Ishikawa (cell line): ENCODE results near the gene PPP1R9A.

Experiments used
- CEBPB ChIP-seq: IDR thresholded peaks from 2 replicates; pipeline ENCODE4 v1.6.1; 2012
- CREB1 ChIP-seq: IDR thresholded peaks from 2 replicates; pipeline ENCODE4 v1.6.1; 2012; ENCODE audit warnings: low read depth
- EGR1 ChIP-seq: IDR thresholded peaks from 2 replicates; pipeline ENCODE4 v1.6.1; 2012
- EP300 ChIP-seq: IDR thresholded peaks from 2 replicates; pipeline ENCODE4 v1.6.1; 2012; ENCODE audit warnings: borderline replicate concordance
- FOXM1 ChIP-seq: IDR thresholded peaks from 2 replicates; pipeline ENCODE4 v1.6.1; 2012; ENCODE audit warnings: low read depth, borderline replicate concordance
- NFIC ChIP-seq: IDR thresholded peaks from 2 replicates; pipeline ENCODE4 v1.6.1; 2012
- RAD21 ChIP-seq: IDR thresholded peaks from 2 replicates; pipeline ENCODE4 v1.6.1; 2012; ENCODE audit warnings: low read depth
- TAF1 ChIP-seq: IDR thresholded peaks from 2 replicates; pipeline ENCODE4 v1.6.1; 2012; ENCODE audit warnings: low read depth, mild to moderate bottlenecking
- TCF12 ChIP-seq: IDR thresholded peaks from 2 replicates; pipeline ENCODE4 v1.6.1; 2012; ENCODE audit warnings: low read depth
- TEAD4 ChIP-seq: IDR thresholded peaks from 2 replicates; pipeline ENCODE4 v1.6.1; 2012
- YY1 ChIP-seq: IDR thresholded peaks from 2 replicates; pipeline ENCODE4 v1.6.1; 2012; ENCODE audit warnings: low read depth
- ZBTB7A ChIP-seq: IDR thresholded peaks from 2 replicates; pipeline ENCODE4 v1.6.1; 2012; ENCODE audit warnings: low read depth
- TF ChIP-seq, protein P1 (sequence below): IDR thresholded peaks from 2 replicates; pipeline ENCODE4 v1.6.1; 2012
- TF ChIP-seq, protein P2 (sequence below): IDR thresholded peaks from 2 replicates; pipeline ENCODE4 v1.6.1; 2012; ENCODE audit warnings: low read depth, mild to moderate bottlenecking
- TF ChIP-seq, protein P3 (sequence below): IDR thresholded peaks from 2 replicates; pipeline ENCODE4 v1.6.1; 2012

The PPP1R9A gene

DNA sequence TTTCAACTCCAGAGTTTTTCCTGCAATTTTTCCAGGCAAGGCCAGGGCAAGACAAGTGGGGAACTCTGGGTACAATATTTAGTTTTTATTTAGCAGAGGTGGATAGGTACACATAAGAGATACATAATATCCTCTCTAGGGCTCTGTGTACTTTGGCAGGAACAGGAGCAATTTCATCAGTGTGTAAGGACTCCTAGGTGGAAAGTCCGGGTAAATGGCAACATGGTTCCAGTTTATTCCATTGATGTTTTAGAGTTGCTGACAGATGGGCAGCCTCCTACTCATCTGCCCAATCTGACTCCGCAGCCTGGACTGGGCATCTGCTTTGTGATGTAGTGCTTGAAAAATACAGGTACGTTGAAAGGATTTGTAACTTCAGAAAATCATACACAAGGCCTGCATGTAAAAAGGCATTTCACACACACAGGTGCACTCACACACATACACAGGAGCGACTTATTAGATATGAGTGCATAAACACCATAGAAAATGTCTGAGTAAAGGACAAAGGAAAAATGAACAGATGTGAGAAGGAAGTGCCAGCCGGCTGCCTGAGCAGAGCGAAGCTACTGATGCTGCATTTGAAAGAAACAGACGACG is 411.2 kb downstream of the PPP1R9A start:
- TF ChIP-seq NFIC (no peak), EP300 (no peak), FOXM1 (no peak), CREB1 (no peak), RAD21 (no peak), YY1 (no peak), CEBPB (no peak), EGR1 (no peak), ZBTB7A (no peak), TEAD4 (no peak)
- TF ChIP-seq, protein P1, sequence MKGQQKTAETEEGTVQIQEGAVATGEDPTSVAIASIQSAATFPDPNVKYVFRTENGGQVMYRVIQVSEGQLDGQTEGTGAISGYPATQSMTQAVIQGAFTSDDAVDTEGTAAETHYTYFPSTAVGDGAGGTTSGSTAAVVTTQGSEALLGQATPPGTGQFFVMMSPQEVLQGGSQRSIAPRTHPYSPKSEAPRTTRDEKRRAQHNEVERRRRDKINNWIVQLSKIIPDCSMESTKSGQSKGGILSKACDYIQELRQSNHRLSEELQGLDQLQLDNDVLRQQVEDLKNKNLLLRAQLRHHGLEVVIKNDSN = no peak
- TF ChIP-seq, protein P2, sequence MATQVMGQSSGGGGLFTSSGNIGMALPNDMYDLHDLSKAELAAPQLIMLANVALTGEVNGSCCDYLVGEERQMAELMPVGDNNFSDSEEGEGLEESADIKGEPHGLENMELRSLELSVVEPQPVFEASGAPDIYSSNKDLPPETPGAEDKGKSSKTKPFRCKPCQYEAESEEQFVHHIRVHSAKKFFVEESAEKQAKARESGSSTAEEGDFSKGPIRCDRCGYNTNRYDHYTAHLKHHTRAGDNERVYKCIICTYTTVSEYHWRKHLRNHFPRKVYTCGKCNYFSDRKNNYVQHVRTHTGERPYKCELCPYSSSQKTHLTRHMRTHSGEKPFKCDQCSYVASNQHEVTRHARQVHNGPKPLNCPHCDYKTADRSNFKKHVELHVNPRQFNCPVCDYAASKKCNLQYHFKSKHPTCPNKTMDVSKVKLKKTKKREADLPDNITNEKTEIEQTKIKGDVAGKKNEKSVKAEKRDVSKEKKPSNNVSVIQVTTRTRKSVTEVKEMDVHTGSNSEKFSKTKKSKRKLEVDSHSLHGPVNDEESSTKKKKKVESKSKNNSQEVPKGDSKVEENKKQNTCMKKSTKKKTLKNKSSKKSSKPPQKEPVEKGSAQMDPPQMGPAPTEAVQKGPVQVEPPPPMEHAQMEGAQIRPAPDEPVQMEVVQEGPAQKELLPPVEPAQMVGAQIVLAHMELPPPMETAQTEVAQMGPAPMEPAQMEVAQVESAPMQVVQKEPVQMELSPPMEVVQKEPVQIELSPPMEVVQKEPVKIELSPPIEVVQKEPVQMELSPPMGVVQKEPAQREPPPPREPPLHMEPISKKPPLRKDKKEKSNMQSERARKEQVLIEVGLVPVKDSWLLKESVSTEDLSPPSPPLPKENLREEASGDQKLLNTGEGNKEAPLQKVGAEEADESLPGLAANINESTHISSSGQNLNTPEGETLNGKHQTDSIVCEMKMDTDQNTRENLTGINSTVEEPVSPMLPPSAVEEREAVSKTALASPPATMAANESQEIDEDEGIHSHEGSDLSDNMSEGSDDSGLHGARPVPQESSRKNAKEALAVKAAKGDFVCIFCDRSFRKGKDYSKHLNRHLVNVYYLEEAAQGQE = no peak
- TF ChIP-seq, protein P3, sequence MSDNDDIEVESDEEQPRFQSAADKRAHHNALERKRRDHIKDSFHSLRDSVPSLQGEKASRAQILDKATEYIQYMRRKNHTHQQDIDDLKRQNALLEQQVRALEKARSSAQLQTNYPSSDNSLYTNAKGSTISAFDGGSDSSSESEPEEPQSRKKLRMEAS = no peak

DNA sequence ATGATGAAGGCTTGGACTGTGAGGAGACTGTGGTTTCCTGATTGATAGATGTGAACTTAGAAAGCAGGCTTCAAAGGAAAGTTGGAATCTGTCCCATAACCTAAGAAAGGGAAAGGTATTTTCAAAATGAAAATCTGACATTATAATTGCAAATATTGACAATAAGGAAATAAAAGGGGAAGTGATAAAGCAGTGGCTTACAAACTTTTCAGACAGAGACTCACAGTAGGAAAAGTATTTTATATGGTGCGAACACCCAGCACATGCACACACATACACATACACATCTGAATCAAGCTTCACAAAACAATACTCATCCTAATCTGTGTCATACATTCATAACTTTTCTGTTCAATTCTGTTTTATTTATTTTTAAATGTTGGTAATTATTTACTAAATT is 412.2 kb downstream of the PPP1R9A start:
- TF ChIP-seq, protein P3 = no peak
- TF ChIP-seq TAF1 (no peak), CREB1 (no peak), EP300 (no peak), TCF12 (no peak), CEBPB (no peak), ZBTB7A (no peak), NFIC (no peak), TEAD4 (no peak), YY1 (no peak), RAD21 (no peak), EGR1 (no peak), FOXM1 (no peak)
- TF ChIP-seq, protein P2 = no peak
- TF ChIP-seq, protein P1 = no peak

DNA sequence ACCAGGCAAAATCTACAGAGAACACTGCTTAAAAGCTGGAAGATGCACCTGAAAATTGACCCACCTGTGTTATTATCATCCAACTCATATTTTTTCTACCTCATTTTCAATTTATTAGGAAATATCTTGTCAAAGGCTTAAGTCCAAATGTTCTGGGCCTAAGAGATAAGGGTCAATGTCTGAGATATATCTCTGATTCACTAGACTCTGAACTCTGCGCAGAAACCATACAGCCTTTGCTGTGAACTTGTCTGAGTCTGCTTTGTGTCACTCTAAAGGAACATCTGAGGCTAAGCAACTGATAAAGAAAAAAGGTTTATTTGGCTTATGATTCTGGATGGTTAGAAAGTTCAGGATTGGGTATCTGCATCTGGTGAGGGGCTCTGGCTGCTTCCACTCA is 413.3 kb downstream of the PPP1R9A start:
- TF ChIP-seq FOXM1 (no peak), ZBTB7A (no peak), NFIC (no peak), TCF12 (no peak), TAF1 (no peak), EGR1 (no peak), TEAD4 (no peak), CREB1 (no peak), CEBPB (no peak), EP300 (no peak), YY1 (no peak)
- TF ChIP-seq, protein P1 = no peak
- TF ChIP-seq, protein P3 = no peak
- TF ChIP-seq, protein P2 = no peak

DNA sequence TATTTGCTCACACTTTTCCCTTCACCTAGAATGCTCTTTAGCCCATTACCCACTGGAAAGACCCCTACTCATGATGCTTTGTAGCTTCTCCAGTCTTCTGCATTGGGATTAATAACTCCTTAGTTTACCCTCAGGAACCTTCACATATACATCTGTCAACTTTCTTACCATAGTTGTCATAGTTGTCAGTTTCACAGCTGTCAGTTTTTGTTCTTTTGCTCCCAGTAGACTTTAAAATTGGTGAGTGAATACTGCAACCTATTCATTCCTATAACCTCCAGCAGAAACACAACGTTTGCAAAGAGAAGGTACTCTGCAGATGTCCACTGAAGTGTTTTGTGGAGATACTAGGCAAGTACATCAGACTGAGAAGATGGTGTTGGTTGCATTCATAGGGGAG is 414.3 kb downstream of the PPP1R9A start:
- TF ChIP-seq RAD21 (no peak), FOXM1 (no peak), EGR1 (no peak), ZBTB7A (no peak), TEAD4 (no peak), YY1 (no peak), EP300 (no peak), CREB1 (no peak), TCF12 (no peak), NFIC (no peak), CEBPB (no peak), TAF1 (no peak)
- TF ChIP-seq, protein P2 = no peak
- TF ChIP-seq, protein P3 = no peak
- TF ChIP-seq, protein P1 = no peak
